DND-41 (cell line): ENCODE results near the gene BCL2L13.

ENCODE experiments used
- EZH2 ChIP-seq: IDR thresholded peaks from 3 replicates; pipeline ENCODE4 v1.6.1; 2012; ENCODE audit warnings: borderline replicate concordance, low read depth, mild to moderate bottlenecking, moderate library complexity, low read length, inconsistent platforms; ENCODE audit not compliant: severe bottlenecking
- TF ChIP-seq, protein P1 (sequence below): IDR thresholded peaks from 2 replicates; pipeline ENCODE4 v1.5.1; 2012; ENCODE audit warnings: borderline replicate concordance, low read length, moderate library complexity, mild to moderate bottlenecking; ENCODE audit not compliant: poor library complexity, severe bottlenecking; ENCODE audit errors: extremely low read depth

DNA sequence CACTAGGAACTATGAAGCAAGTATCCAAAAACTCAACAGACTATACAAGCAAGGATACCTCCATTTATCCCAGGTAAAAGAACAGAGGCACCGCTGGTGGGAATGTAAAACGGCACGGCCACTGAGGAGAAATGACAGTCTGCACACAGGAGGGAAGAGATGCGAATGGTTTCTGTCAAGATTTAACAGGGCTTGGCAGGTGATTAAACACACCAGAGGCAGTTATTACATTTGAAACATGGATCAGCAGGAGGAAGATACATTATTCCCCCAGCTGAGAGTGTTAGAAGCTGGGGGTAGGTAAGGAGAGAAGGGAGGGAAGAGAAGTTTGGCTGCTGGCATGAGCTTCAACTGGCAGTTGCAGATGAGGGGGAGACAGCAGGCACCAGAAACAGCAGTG is 40.2 kb upstream of the BCL2L13 start:
- TF ChIP-seq, protein P1, sequence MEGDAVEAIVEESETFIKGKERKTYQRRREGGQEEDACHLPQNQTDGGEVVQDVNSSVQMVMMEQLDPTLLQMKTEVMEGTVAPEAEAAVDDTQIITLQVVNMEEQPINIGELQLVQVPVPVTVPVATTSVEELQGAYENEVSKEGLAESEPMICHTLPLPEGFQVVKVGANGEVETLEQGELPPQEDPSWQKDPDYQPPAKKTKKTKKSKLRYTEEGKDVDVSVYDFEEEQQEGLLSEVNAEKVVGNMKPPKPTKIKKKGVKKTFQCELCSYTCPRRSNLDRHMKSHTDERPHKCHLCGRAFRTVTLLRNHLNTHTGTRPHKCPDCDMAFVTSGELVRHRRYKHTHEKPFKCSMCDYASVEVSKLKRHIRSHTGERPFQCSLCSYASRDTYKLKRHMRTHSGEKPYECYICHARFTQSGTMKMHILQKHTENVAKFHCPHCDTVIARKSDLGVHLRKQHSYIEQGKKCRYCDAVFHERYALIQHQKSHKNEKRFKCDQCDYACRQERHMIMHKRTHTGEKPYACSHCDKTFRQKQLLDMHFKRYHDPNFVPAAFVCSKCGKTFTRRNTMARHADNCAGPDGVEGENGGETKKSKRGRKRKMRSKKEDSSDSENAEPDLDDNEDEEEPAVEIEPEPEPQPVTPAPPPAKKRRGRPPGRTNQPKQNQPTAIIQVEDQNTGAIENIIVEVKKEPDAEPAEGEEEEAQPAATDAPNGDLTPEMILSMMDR, result no peak
- TF ChIP-seq EZH2, result no peak
